GM18873 (cell line): Measurements from ENCODE around the gene POM121L12.

Source experiments
- ATAC-seq: cut with Tn5 transposase; IDR thresholded peaks from one replicate; pipeline ENCODE4 v1.9.1; 2021; ENCODE audit warnings: mild to moderate bottlenecking, moderate library complexity, moderate number of reproducible peaks; ENCODE audit not compliant: unreplicated experiment, low FRiP score

Gene POM121L12

DNA sequence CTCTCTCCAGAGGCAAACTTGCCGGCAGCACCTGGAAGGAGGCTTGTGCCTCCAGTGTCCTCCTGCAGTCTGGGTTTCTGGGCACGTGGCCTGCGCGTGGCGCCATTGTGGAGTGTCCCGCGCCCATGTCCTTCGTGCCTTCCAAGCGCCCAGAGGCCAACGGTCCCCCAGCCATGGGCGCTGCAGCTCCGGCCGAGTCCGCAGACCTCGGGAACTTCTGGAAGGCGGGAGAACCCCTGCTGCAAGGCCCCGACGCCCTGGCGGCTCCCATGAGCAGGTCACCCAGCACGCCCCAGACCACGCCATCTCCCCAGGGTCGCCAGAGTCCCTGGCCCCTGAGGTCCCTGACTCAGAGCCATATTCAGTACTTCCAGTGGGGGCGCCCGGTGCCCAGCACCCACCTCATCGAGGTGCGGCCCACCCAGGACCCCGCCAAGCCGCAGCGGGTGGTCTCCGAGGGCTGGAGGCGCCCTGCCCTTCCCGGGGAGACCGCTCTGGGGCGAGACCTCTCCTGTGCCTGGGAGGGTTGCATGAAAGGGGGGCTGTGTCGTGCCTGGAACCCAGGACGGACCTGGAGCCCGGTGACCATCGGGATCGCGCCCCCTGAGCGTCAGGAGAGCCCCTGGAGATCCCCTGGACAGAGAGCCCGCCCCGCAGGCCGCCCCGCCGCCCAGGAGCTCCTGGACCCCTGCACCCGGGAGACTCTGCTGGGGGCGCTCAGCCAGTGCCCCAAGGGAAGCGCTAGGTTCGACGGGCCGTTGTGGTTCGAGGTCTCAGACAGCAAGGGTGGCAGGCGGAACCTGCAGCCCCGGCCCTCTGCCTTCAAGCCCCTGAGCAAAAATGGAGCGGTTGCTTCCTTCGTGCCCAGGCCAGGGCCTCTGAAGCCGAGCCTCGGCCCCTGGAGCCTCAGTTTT, at the start of gene POM121L12:
Gene POM121L12, plus strand, starts transcription at position 135 of the 914 bp plus-strand sequence. Its CDS starts 39 bp downstream, at position 174.
- ATAC-seq = no peak

DNA sequence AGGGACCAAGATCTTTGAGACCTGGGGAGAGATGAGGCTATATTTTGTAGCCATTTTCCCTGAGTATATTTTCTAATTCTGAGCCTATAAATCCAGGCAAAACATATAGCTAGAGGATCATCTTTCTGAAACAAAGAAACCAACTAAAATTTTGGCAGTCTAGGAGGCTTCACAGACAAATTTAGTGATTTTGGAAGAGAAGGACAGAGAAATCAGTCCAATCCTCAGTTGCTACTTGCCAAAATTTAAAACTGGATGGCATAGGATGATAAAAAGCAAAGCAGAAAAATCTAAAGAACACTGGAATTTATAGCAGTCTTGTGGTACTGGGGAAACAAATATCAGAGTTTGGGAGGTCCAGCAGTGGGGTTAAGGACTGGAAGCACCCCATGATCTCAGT, 43.4 kb upstream of the POM121L12 start:
- no peak for ATAC-seq

DNA sequence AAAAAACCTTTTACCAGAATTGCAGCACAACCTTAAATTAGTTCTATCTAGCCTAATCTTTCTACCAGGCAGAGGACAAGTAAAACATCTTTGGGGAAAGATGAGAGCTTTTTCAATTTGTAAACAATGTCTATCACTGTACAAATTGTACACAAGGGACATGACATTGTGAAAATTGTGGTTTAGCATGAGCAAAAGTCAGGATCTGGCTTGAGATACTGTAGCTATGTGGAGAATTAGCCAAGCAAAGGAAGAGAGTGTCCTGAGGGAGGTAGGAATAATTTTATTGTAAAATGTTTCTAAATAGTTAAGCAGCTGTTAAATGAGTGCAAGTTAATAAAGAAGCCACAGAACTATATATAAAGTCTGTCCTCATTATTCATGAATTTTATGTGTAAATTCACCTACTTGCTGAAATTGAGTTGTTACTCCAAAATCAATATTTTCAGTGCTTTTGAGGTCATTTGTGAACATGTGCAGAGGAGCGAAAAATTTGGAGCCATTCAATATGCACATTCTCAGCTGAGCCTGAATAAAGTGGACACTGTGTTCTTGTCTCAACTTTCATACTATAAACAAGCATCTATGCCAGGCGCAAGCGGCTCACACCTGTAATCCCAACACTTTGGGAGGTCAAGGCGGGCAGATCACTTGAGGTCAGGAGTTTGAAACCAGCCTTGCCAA, 42.8 kb upstream of the POM121L12 start:
- ATAC-seq = no peak

DNA sequence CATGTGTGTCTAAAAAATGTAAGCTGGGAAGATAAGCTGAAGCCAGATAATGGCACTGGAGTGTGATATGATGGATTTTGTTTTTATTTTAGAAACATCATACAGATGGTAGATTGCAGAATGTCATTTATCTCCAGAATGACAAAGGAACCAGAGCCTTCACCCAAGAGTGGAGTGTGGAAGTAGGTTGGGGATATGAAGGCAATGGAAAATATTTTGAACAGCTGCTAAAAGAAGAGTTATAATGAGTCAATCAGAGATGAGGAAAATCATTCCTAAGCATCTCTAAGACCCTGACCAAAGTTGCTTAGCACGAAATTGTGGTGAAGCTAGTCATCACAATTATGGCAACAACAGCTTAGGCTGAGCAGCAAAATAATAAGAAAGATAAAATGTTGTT, 39.8 kb upstream of the POM121L12 start:
- ATAC-seq = no peak

DNA sequence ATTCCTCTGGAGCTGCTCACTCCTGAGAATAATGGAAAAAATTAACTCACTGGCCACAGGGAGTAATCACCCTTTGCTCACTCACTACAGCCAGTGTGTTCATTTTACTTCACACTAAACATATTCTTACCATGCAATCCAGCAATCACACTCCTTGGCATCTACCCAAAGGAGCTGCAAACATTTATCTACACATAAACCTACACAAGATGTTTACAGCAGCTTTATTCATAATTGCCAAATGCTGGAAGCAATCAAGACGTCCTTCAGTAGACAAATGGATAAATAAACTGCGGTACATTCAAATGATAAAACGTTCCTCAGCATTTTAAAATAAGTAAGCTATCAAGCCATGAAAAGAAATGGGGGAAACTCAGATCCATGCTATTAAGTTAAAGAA, 34.2 kb upstream of the POM121L12 start:
- no peak for ATAC-seq

DNA sequence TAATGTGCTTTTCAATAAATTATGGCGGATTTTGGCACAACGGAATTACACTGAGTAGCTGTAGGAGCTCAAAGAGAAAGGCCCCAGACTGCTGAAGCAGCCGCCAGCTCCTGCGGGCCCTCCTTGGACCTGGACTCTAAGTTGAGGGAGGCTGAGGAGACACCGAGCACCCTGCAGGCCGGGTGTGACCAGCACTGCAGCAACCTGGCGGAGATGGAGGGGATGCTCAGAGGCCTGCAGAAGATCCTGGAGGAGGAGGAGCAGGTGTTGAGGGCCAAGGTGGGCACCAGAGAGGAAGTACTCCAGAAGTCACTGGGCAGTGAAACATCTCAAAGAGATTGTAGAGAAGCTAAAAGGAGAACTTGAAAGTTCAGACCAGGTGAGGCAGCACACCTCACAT, 33.0 kb upstream of the POM121L12 start:
- ATAC-seq = no peak

DNA sequence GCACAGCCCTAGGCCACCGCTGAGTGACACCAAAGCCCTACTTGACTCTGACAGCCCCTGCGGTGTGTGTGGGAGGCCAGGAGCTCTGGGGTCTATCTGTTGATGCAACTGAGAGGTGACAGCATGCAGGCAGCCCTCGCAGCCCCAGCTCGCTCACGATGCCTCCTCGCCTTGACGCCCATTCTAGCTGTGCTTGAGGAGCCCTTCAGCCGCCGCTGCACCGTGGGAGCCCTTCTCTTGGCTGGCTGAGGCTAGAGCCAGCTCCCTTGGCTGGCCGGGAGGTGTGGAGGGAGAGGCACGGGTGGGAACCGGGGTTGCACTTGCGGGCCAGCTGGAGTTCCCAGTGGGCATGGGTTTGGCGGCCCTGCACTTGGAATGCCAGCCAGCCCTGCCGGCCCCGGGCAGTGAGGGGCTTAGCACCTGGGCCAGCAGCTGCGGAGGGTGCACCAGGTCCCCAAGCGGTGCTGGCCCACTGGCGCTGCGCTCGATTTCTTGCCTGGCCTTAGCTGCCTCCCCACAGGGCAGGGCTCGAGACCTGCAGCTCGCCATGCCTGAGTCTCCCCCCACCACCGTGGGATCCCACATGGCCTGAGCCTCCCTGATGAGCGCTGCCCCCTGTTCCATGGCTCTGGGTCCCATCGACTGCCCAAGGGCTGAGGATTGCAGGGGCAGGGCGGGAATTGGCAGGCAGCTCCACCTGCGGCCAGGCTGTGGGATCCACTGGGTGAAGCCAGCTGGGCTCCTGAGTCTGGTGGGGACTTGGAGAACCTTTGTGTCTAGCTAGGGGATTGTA, 31.6 kb upstream of the POM121L12 start:
- no peak for ATAC-seq

DNA sequence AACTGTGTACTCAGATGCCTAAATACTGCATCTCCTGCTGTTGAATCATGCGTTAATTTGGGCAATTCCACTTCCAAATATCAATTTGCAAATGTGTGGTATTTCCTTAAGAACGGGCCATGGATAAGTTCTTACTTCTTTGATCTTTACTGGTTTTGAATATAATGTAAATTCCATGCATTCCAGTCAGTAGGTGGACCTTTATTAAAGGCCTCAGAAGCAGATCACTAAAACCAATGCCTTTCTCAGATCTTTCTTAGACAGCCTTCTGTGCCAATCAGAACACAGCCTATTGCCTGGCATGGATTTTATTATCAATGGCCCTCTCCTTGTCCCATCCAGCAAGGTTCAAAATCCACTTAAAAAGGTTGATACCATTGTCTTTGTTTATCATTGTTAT, 21.5 kb upstream of the POM121L12 start:
- no peak for ATAC-seq

DNA sequence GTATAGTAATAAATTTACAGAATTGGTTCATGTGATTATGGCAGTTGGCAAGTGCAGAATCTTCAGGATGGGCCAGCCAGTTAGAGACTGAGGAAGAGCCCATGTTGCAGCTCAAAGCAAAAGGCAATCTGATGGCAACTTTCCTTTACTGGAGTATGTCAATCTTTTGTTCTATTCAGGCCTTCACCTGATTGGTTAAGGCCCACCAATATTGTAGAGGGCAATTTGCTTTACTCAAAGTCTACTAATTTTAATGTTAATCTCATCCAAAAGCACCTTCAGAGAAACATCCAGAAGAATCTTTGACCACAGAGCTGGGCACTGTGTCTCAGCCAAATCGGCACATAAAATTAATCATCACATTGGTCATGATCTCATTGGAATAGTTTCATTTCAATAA, 20.0 kb upstream of the POM121L12 start:
- ATAC-seq = no peak

DNA sequence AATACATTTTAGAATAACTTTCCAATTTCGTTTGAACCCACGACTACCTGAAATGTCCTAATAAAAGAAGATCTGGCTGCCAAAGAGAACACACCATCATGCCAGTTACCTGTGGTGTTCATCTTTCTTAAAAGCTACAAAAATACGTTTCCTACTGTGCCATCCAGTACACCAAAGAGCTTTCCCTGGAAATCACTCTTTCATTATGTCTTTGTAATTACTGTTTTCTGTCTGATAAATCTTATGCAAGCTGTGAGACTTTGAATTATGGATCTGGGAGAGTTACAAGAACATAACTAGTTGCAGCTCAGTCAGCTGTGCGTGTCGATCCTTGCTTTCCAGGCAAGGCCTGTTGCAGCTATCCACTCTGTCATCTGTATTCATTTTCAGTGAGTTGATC, 12.5 kb upstream of the POM121L12 start:
- ATAC-seq = no peak

DNA sequence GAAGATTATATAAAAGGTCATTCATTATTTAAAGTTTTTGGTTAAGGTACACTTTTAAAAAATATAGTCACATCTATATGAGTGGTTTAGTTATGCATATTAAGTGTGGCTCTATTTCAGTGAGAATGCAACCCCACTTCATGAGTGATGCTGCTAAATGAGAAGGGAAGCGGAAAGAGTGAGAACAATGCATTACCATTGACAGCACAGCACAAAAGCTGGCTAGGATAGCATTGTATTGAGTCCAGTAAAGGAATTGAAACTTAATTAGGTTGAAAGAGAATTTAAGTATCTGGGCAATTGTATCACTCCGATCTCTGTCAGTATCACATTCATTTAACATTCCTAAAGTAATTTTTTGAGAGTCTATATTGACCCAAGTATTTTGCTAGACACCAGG, 13.2 kb downstream of the POM121L12 start:
- no peak for ATAC-seq

DNA sequence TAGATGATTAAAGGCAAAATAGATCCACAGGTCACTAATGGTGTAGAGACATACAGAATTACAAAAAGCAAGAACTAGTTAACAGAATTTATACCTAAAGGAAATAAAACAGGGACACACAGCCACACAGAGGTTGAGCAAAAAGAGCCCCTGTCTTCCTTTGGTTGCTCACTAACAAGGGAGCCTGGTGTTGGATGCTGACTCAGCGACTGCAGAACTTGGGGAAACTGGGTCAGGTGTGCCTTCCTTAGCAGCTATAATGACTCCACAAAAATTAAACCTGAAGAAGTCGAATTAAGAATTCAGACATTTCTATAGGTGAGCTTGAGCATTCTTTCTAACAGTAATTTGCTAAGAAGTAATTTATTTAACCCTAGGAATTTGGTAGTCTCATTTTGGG, 15.0 kb downstream of the POM121L12 start:
- no peak for ATAC-seq

DNA sequence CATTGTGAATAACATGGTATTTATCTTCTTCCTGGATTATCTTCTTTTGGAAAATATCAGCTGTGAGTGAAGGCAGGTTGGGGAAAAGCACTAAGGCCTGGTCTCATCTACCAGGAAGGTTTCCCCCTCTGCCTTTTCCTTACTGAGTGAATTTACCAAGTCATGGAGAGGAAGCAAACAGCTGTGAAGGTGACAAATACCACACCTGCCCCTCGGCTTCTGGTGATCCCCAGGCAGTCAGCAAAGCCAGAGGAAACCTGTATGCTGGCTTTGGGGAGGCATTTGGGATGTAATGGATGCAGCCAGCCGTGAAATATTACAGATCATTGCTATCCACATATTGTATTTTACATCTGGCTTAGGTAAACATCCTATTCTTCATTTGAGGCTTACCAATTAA, 24.2 kb downstream of the POM121L12 start:
- ATAC-seq = no peak

DNA sequence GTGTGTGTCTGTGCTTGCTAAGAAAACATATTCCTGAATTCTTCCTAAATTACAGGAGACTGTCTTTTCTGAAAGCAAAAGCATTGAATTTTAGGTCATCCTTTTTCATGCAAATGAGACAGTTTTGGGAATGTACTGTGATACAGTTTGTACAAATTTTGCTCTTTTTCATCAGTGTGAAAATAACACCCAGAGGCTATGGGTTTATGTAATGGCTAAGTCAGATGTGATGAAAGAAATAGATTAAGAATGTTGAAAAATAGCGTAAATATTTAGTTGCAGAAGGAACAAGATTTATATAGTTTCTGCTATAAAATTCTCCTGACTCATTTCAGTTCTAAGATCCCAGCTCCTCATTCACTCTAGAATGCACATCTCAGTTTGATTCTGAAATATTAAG, 24.6 kb downstream of the POM121L12 start:
- no peak for ATAC-seq

DNA sequence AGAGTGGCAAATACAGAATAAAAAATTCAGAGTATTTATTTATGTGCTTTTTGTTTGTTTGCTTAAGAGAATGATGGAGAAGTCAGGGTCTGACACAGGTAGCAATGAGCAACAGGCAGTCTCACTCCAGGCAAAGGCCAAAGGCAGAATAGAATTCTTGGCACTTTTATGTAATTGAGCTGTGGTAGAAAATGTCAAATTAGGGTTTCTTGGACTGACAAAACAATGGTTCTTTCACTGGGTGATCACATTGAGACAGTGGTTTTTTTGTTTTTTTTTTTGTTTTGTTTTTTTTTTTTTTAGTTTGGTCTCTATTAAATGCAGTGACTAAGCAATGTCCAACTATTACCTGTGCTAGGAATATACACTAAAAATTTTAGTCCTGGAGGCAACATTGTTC, 27.4 kb downstream of the POM121L12 start:
- ATAC-seq = no peak

DNA sequence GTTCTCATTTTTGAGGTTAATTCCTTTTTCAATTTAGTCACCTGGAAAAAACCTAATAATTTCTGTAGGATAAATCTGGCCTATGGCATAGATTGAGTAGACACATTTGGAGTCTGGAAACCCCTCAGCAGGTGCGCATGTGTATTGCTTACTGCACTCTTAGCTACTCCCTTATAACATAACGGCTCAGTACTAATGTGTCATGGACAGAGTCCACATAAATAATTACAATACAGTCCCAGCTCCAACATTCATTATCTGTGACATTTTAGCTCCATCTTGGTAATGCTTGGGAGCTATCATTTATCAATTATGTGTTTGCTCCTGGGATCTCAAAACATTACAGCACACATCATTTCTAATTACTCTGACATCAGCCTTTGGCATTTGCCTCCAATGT, 33.2 kb downstream of the POM121L12 start:
- ATAC-seq = no peak

DNA sequence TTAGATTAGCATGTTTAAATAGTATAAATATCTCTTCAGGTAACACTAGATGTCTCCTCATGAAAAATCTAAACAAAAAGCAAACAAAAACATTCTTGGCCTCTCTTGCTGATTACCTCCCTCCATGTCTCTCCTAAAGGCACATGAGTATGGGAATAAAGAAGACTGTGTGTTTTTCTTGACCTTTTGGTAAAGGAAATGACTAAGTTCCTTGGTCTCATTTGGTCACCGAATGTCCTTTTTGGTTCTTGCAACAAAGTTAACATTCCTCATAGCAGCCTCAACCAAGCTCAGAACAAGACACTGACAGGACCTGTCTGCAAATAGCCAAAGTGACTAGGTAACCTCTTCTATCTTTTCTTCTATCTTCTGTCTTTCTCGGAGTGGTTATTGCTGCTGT, 35.5 kb downstream of the POM121L12 start:
- ATAC-seq = no peak
